ENCODE results near the gene CCDC93.
A peak's percentile ranks its signal among the peaks of the same experiment; 100 is the strongest.
"Not testable (repeated sequence)": the region's sequence is repeated elsewhere in the genome, so short reads cannot be mapped to it uniquely, and the experiment has no call there.

The CCDC93 gene

DNA sequence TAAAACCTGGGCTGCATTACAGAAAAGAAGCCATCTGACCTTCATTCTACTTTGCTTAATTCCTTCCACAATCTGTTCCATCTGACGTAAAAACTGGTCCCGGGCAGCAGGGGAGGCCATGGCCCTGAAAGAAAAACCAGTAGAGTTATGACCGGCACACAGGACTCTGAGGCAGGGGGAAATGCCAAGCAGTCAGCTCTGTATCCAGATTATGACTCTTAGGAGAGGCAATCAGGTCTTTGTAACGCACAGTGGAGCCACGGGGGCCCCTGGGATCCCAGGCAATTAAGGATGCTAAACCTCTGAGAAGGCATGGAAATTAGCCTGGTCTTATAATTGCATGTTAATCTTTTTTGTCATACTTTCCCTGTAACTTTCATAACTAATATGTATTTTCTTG is 78.4 kb downstream of the CCDC93 start:
- no peak overlapping the region for H3K4me3 Mint-ChIP-seq
- H3K4me1 Mint-ChIP-seq = no peaks in the 10 kb centered on the region
- DNase-seq (no peak), ATAC-seq (no peak)
- H3K9me3 Mint-ChIP-seq = no peaks in the 10 kb centered on the region
- H3K27me3 Mint-ChIP-seq = no peaks in the 10 kb centered on the region
- H3K27ac Mint-ChIP-seq = no peak overlapping the region

DNA sequence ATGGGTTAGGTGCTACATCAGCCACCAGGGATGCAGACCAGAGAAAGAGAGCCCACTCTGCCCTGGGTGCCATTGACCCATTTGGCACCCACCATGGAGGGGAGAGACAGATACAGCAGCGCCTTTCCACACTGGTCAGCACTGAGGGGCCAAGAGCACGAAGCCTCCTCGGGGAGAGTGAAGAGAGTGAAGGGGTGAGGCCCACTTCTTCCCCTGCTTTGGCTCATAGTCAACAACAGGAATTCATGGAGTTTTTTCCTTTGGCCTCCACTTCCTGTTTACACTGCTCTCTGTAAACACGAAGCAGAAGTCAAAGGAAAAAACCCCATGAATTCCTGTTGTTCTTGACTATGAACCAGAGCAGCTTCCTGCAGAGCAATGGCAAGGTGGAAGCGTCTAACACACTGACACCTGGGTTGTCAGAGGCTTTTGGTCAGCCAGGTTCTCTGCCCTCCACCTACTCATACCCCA is 80.0 kb downstream of the CCDC93 start:
- Mint-ChIP-seq H3K4me1 (no peaks in the 10 kb centered on the region), H3K9me3 (no peaks in the 10 kb centered on the region), H3K27me3 (no peaks in the 10 kb centered on the region), H3K27ac (no peak overlapping the region), H3K4me3 (no peak overlapping the region)
- DNase-seq (no peak), ATAC-seq (no peak)

DNA sequence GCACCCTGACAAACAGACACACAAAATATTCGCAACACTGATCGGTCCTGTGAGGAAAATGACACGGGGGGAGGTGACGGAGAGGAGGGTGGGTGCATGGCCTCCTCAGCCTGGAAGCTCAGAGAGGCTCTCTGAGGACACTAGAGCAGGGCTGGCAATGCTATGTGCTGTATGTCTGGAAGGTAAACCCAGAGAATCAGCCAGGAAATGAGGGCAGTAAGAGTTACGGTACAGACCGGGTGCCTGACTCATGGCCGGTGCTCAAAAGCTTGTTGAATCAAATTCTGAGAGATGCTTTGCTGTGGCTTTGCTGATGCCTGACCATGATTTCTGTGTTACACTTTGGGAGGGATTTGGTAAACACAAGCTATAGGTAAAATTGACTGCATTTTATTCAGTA is 81.9 kb downstream of the CCDC93 start:
- ATAC-seq = no peak
- H3K4me1 Mint-ChIP-seq = no peaks in the 10 kb centered on the region
- H3K27ac Mint-ChIP-seq = no peak overlapping the region
- H3K4me3 Mint-ChIP-seq = no peak overlapping the region
- no peaks in the 10 kb centered on the region for H3K9me3 Mint-ChIP-seq
- DNase-seq = no peak
- no peaks in the 10 kb centered on the region for H3K27me3 Mint-ChIP-seq

DNA sequence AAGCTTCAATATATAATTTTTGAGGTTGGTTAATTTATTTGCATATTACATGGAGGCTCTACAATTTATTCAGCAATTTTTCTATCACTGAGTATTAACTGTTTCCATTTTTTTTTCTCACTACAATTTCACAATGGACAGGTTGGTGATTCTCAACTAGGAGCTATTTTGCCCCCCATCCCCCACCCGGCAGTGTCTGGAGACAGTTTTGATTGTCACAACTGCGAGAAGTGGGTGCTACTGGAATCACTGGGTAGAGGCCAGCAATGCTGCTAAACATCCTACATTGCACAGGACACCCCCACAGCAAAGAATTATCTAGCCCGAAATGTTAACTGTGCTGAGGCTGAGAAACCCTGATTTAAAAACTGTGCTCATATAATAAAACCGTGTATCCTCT is 82.6 kb downstream of the CCDC93 start:
- Mint-ChIP-seq H3K27me3 (no peaks in the 10 kb centered on the region), H3K4me3 (no peak overlapping the region), H3K27ac (no peak overlapping the region), H3K4me1 (no peaks in the 10 kb centered on the region), H3K9me3 (no peaks in the 10 kb centered on the region)
- no peak for DNase-seq
- ATAC-seq = no peak

DNA sequence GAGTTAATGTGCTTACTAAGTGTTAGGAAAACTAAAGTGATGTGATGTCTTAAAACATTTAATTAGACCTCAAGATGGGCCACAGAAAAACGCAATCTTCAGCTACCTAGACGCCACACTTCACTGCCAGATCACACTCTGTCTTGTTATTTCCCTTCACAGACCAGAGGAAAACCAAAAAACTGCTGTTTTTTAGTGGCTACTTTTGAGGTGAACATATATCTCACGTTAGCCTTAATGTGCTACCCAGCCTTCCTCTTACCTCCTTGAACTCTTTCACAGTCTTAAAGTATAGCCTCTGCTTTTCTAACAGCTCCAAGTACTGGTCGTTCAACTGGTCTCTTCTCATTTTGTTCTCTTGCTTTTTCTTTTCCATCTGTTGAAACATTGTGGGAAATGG is 83.1 kb downstream of the CCDC93 start:
- no peaks in the 10 kb centered on the region for H3K4me1 Mint-ChIP-seq
- DNase-seq = no peak
- H3K27me3 Mint-ChIP-seq = no peaks in the 10 kb centered on the region
- H3K4me3 Mint-ChIP-seq = no peak overlapping the region
- no peaks in the 10 kb centered on the region for H3K9me3 Mint-ChIP-seq
- ATAC-seq = no peak
- no peak overlapping the region for H3K27ac Mint-ChIP-seq

DNA sequence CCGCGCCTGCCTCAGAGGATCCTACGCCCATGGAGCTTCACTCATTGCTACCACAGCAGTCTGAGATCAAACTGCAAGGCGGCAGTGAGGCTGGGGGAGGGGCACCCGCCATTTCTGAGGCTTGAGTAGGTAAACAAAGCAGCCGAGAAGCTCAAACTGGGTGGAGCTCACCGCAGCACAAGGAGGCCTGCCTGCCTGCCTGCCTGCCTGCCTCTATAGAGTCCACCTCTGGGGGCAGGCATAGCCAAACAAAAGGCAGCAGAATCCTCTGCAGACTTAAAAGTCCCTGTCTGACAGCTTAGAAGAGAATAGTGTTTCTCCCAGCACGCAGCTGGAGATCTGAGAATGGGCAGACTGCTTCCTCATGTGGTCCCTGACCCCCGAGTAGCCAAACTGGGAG is 90.4 kb downstream of the CCDC93 start:
- DNase-seq, H3K9me3 Mint-ChIP-seq, ATAC-seq, H3K4me3 Mint-ChIP-seq, H3K27ac Mint-ChIP-seq, H3K4me1 Mint-ChIP-seq, H3K27me3 Mint-ChIP-seq: not testable (repeated sequence)

DNA sequence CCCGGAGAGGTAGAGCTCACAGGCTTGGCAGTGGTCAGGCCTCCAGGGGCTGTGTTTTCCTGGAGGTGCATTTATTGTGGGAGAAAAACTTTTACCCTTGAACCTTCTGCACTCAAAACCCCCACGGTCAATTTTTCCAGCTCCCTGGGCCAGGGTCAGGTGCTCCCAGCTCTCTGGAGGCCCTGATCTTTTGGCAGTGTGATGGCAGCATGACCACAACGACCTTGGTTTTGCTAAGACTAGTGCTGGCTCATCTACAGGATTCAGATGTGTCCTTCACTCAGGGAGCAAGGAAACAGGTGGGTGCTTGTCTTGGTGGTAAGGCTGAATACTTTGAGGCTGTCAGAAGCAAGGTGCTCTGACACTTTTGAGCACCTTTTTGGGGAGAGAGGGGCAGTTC is 92.3 kb downstream of the CCDC93 start:
- Mint-ChIP-seq H3K9me3 (no peaks in the 10 kb centered on the region), H3K4me3 (no peak overlapping the region), H3K4me1 (no peaks in the 10 kb centered on the region), H3K27me3 (no peaks in the 10 kb centered on the region), H3K27ac (peak overlapping the region in 1 of 2 donors; percentile 20)
- DNase-seq (no peak), ATAC-seq (no peak)

DNA sequence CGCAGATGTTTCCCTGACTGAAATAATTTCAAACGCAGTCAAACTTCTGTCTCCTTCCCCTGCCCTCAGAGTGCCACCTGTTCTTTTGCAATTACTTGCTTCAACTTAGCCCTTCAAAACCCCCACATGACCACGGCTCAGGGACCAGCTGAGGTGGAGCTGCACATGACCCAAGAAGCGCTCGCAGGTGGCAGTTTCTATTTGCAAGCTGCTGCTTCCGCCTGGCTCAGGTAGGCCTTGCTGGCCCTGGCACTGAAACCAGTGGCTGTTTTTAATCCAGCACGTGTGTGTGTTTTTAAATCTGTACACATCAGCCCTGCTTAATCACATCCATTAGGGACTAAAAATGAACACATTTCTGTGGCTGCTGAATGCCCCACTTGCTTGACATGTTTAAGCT is 95.3 kb downstream of the CCDC93 start:
- H3K27me3 Mint-ChIP-seq = no peaks in the 10 kb centered on the region
- no peak overlapping the region for H3K4me3 Mint-ChIP-seq
- H3K27ac Mint-ChIP-seq = no peak overlapping the region
- H3K9me3 Mint-ChIP-seq = peaks cover 7 to 8% of the 10 kb centered on the region in 2 donors
- H3K4me1 Mint-ChIP-seq = no peaks in the 10 kb centered on the region
- DNase-seq (no peak), ATAC-seq (no peak)

DNA sequence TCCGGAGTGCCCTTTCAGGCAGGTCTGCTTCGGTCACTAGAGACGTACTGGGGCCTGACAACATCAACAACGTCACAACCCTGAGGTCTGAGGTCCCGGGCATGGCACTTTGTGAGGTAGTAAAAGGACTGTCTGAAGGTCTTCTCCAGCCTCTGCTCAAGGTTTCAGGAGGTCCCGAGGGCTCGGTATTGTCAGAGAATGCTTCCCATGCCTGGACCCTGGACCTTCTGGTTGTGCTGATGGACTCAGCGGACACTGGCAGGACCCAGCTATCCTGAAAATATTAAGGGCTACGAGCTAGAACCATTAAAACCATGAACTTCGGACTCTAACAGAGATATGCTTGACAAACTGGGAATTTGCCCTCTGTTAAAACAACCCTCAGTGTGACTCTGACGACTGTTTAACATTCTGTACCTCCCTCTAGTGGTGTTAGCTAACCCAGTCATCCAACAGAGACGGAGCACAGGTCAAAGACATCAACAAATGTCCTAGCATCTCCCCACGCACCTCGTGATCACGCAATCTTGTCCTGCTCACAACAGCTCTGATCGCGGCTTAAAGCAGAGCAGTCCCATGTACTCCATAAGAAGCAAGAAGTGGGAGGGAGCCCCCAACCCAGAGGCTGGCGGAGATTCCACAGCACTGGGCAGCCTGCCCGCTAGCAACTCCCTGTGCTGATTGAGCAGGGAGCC is 96.5 kb downstream of the CCDC93 start:
- peaks cover 7 to 8% of the 10 kb centered on the region in 2 donors for H3K9me3 Mint-ChIP-seq
- no peaks in the 10 kb centered on the region for H3K4me1 Mint-ChIP-seq
- H3K27ac Mint-ChIP-seq = no peak overlapping the region
- no peak for ATAC-seq
- no peaks in the 10 kb centered on the region for H3K27me3 Mint-ChIP-seq
- H3K4me3 Mint-ChIP-seq = no peak overlapping the region
- no peak for DNase-seq

DNA sequence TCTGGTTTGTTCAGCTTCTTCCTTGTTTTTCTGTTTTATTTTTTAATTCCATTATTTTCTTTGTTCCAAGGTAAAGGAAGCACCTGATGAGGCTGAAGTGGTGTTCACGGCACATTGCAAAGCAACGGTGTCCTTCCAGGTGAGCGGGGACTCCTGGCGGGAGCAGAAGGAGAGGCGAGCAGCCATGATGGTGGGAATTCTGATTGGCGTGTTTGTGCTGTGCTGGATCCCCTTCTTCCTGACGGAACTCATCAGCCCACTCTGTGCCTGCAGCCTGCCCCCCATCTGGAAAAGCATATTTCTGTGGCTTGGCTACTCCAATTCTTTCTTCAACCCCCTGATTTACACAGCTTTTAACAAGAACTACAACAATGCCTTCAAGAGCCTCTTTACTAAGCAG is 110.9 kb downstream of the CCDC93 start:
- H3K9me3 Mint-ChIP-seq = peaks cover 11 to 38% of the 10 kb centered on the region in 2 donors
- H3K27ac Mint-ChIP-seq = no peak overlapping the region
- DNase-seq (no peak), ATAC-seq (no peak)
- H3K4me3 Mint-ChIP-seq = no peak overlapping the region
- H3K27me3 Mint-ChIP-seq = peaks cover 7% of the 10 kb centered on the region
- no peaks in the 10 kb centered on the region for H3K4me1 Mint-ChIP-seq

DNA sequence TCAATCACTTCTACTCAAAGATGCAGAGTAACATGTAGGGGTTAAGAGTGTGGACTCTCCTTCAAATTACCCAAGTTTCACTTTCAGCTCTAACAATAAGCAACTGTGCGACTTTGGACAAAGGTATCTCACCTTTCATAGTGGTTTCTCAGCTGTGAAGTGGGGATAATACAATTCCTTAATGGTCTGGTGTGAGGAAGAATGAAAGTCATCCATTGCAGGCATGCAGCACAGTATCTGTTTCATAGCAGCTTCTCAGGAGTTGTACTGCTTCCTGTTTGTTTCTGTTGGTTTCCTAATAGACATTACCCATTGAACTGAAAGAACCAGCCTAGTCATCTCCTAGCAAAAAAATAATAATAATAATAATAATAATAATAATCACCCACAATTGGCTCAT is 125.0 kb downstream of the CCDC93 start:
- Mint-ChIP-seq H3K9me3 (peaks cover 5 to 15% of the 10 kb centered on the region in 2 donors), H3K4me1 (no peaks in the 10 kb centered on the region), H3K4me3 (no peak overlapping the region), H3K27me3 (peaks cover 22% of the 10 kb centered on the region), H3K27ac (no peak overlapping the region)
- DNase-seq (no peak), ATAC-seq (no peak)

DNA sequence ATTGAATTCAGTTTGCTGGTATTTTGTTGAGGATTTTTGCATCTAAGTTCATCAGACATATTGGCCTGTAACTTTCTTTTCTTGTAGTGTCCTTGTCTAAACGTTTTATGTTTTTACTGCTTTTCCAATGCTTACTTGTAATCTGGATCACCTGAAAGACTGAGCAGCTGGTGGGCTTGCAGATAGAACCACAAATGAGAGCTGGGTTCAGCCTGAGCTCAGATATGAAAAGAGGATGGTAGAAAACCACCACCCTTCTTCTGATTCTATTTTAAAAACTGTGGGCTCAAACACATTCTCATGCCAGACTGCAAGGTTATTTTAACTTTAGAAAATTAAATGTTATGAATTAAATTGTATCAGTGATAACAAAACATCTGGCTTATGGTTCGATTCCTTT is 128.6 kb downstream of the CCDC93 start:
- no peak for DNase-seq
- Mint-ChIP-seq H3K27ac (no peak overlapping the region), H3K4me1 (no peaks in the 10 kb centered on the region), H3K27me3 (peaks cover 24% of the 10 kb centered on the region), H3K9me3 (peaks cover 13 to 23% of the 10 kb centered on the region in 2 donors), H3K4me3 (no peak overlapping the region)
- no peak for ATAC-seq

DNA sequence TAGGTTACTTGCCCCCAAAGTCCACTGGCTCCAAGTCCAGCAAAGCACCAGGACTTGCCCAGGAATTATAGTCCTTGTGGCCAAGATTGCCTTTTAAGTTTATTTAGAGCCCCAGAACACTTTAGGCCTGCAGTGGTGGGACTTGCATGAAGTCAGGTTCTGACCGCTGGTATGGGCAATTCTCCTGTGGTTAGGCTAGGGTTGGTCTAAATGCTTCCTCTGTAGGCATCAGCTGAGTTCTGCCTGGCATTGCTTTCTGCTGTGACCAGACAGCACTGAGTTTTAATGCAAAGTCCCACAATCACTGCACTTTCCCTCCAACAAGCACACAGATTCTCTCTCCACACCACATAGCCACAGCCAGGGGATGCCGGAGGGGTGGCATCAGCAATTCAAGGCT is 134.9 kb downstream of the CCDC93 start:
- Mint-ChIP-seq H3K27me3 (peaks cover 56% of the 10 kb centered on the region), H3K4me1 (no peaks in the 10 kb centered on the region), H3K4me3 (no peak overlapping the region), H3K9me3 (peaks cover 17 to 27% of the 10 kb centered on the region in 2 donors), H3K27ac (no peak overlapping the region)
- no peak for DNase-seq
- no peak for ATAC-seq

DNA sequence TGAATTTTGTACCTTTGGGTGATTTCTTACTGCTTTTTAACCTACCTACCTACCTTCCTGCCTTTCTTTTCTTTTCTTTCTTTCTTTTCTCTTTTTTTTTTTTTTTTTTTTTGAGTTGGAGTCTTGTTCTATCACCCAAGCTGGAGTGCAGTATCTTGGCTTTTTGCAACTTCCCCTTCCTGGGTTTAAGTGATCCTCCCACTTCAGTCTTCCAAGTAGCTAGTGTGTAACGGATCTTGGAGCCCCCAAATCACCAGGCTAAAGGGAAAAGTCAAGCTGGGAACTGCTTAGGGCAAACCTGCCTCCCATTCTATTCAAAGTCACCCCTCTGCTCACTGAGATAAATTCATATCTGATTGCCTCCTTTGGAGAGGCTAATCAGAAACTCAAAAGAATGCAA is 138.1 kb downstream of the CCDC93 start:
- Mint-ChIP-seq H3K4me3 (no peak overlapping the region), H3K27me3 (peaks cover 43% of the 10 kb centered on the region), H3K27ac (no peak overlapping the region), H3K4me1 (no peaks in the 10 kb centered on the region), H3K9me3 (peaks cover 4 to 9% of the 10 kb centered on the region in 2 donors)
- ATAC-seq (no peak), DNase-seq (no peak)
